Cerebellar nuclear complex (tissue), 1 donor: ENCODE measurements around the gene PERP.
"Not testable (repeated sequence)": the region's sequence is repeated elsewhere in the genome, so short reads cannot be mapped to it uniquely, and the experiment has no call there.

ENCODE experiments used
- DNase-seq, 2 experiments: peaks; one replicate each; lab custom pipeline; 2025; lab: John Stamatoyannopoulos, UW

The PERP gene

GRCh38 chr6:138105446-138105845 lies 1.8 kb downstream of the PERP start:
- DNase-seq: no peak

- DNase-seq: no peak
These were observed 2.5 kb downstream of the PERP start for GRCh38 chr6:138104618-138105213.

GRCh38 chr6:138103871-138104270 lies 3.3 kb downstream of the PERP start:
- DNase-seq: no peak

GRCh38 chr6:138101946-138102731 lies 5.1 kb downstream of the PERP start:
- no peak for DNase-seq

- no peak for DNase-seq
These were observed 7.4 kb downstream of the PERP start for GRCh38 chr6:138099832-138100231.

- no peak for DNase-seq
These were observed 8.9 kb downstream of the PERP start for GRCh38 chr6:138098306-138098705.

GRCh38 chr6:138094260-138094659 lies 13.0 kb downstream of the PERP start:
- DNase-seq: no peak

- no peak for DNase-seq
These were observed 13.6 kb downstream of the PERP start for GRCh38 chr6:138093632-138094031.

- DNase-seq: no peak
These were observed 14.5 kb downstream of the PERP start for GRCh38 chr6:138092686-138093085.

- DNase-seq: no peak
These were observed 17.9 kb downstream of the PERP start for GRCh38 chr6:138089325-138089724.

- DNase-seq: no peak
These were observed 18.9 kb downstream of the PERP start for GRCh38 chr6:138088326-138088762.

- no peak for DNase-seq
These were observed 19.5 kb downstream of the PERP start for GRCh38 chr6:138087593-138088325.

GRCh38 chr6:138086573-138087196 lies 20.5 kb downstream of the PERP start:
- DNase-seq: no peak

GRCh38 chr6:138085839-138086222 lies 21.4 kb downstream of the PERP start:
- DNase-seq: no peak

GRCh38 chr6:138084904-138085838 lies 22.0 kb downstream of the PERP start:
- DNase-seq: no peak

- no peak for DNase-seq
These were observed 25.0 kb downstream of the PERP start for GRCh38 chr6:138082232-138082631.

- DNase-seq: not testable (repeated sequence)
These were observed 27.7 kb downstream of the PERP start for GRCh38 chr6:138079556-138079955.

GRCh38 chr6:138078491-138078890 lies 28.7 kb downstream of the PERP start:
- no peak for DNase-seq

- no peak for DNase-seq
These were observed 34.0 kb downstream of the PERP start for GRCh38 chr6:138073264-138073663.

- DNase-seq: no peak
These were observed 43.5 kb downstream of the PERP start for GRCh38 chr6:138063726-138064125.

- DNase-seq: no peak
These were observed 52.2 kb downstream of the PERP start for GRCh38 chr6:138054982-138055381.
